SH-SY5Y (cell line): ENCODE data around the gene CRYBG2.

Experiments used
- GATA2 ChIP-seq: IDR thresholded peaks from 2 replicates; pipeline ENCODE4 v1.6.1; 2011; ENCODE audit warnings: mild to moderate bottlenecking, low read depth, low read length
- GATA3 ChIP-seq: IDR thresholded peaks from 2 replicates; pipeline ENCODE4 v1.6.1; 2011; ENCODE audit warnings: low read depth, mild to moderate bottlenecking, low read length, moderate library complexity

- TF ChIP-seq GATA2 (no peak), GATA3 (no peak)
Measured at GRCh38 chr1:26349188-26349876, 4.6 kb downstream of the CRYBG2 start.
